Neural crest cell (in vitro differentiated cells): ENCODE measurements around the gene CFAP53. TPM values are rescaled to one million over a fixed set of nuclear protein-coding genes. Genes with fewer than 3 reads are reported as not detected.

Experiments used
- DNase-seq: peaks from one replicate; pipeline ENCODE4 v3.0.0; 2021; ENCODE audit warnings: low read depth, mixed read lengths, low spot score
- H3K27ac Mint-ChIP-seq: one replicate; pipeline ENCODE4 v1.8.0; 2021; ENCODE audit warnings: mild to moderate bottlenecking, mixed read lengths; ENCODE audit not compliant: unreplicated experiment
- H3K27me3 Mint-ChIP-seq: 2 replicates; pipeline ENCODE4 v1.8.0; 2021; ENCODE audit warnings: low read depth, mild to moderate bottlenecking, mixed read lengths
- H3K36me3 Mint-ChIP-seq: 2 replicates; pipeline ENCODE4 v1.8.0; 2021; ENCODE audit warnings: low read depth, mild to moderate bottlenecking, mixed read lengths
- H3K4me1 Mint-ChIP-seq: 2 replicates; pipeline ENCODE4 v1.8.0; 2021; ENCODE audit warnings: mixed read lengths
- H3K4me3 Mint-ChIP-seq: one replicate; pipeline ENCODE4 v1.8.0; 2021; ENCODE audit warnings: mild to moderate bottlenecking, mixed read lengths
- H3K9me3 Mint-ChIP-seq: 2 replicates; pipeline ENCODE4 v1.8.0; 2021; ENCODE audit warnings: mixed read lengths
- total RNA-seq: library from RNA; stranded (reverse); gene quantifications from 2 replicates; pipeline ENCODE4 v1.2.1, GENCODE V29; 2021
- TF ChIP-seq, protein P1 (sequence below): fragments of 200-600 bp; sonication (generic); conservative IDR thresholded peaks from 2 replicates; pipeline ENCODE4 v1.5.0; 2021; ENCODE audit warnings: antibody characterized with exemption, mild to moderate bottlenecking

CFAP53 gene
- total RNA-seq, 1 donor from 2014 or later: 0.54 TPM

- H3K27me3 Mint-ChIP-seq: peaks cover 58% of the 10 kb centered on the region
- no peak overlapping the region for H3K4me3 Mint-ChIP-seq
- no peaks in the 10 kb centered on the region for H3K9me3 Mint-ChIP-seq
- DNase-seq: no peak
- H3K36me3 Mint-ChIP-seq: no peaks in the 10 kb centered on the region
- H3K4me1 Mint-ChIP-seq: no peaks in the 10 kb centered on the region
- TF ChIP-seq, protein P1, sequence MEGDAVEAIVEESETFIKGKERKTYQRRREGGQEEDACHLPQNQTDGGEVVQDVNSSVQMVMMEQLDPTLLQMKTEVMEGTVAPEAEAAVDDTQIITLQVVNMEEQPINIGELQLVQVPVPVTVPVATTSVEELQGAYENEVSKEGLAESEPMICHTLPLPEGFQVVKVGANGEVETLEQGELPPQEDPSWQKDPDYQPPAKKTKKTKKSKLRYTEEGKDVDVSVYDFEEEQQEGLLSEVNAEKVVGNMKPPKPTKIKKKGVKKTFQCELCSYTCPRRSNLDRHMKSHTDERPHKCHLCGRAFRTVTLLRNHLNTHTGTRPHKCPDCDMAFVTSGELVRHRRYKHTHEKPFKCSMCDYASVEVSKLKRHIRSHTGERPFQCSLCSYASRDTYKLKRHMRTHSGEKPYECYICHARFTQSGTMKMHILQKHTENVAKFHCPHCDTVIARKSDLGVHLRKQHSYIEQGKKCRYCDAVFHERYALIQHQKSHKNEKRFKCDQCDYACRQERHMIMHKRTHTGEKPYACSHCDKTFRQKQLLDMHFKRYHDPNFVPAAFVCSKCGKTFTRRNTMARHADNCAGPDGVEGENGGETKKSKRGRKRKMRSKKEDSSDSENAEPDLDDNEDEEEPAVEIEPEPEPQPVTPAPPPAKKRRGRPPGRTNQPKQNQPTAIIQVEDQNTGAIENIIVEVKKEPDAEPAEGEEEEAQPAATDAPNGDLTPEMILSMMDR: no peak
- no peak overlapping the region for H3K27ac Mint-ChIP-seq
Measured at GRCh38 chr18:50179465-50179864, 86.8 kb downstream of the CFAP53 start.

- H3K4me1 Mint-ChIP-seq: no peaks in the 10 kb centered on the region
- no peaks in the 10 kb centered on the region for H3K36me3 Mint-ChIP-seq
- DNase-seq: no peak
- H3K9me3 Mint-ChIP-seq: no peaks in the 10 kb centered on the region
- no peak overlapping the region for H3K4me3 Mint-ChIP-seq
- peaks cover 57% of the 10 kb centered on the region for H3K27me3 Mint-ChIP-seq
- no peak overlapping the region for H3K27ac Mint-ChIP-seq
- TF ChIP-seq, protein P1: no peak
Measured at GRCh38 chr18:50177294-50177992, 88.9 kb downstream of the CFAP53 start.

Other genes with a start within 250 kb of the CFAP53 start
- gene MYO5B, start 71.3 kb downstream of the CFAP53 start, total RNA-seq: 0.25 and 0.40 TPM in 2 replicates
- gene MBD1, start 15.0 kb upstream of the CFAP53 start, total RNA-seq: 65.2 and 77.2 TPM in 2 replicates
- 101 and 108 TPM in 2 replicates for gene CXXC1, start 21.2 kb upstream of the CFAP53 start, total RNA-seq
- 28.9 and 30.3 TPM in 2 replicates for gene SKA1, start 108.6 kb upstream of the CFAP53 start, total RNA-seq